CD4-positive, alpha-beta T cell treated with Interleukin-12 subunit alpha and Interleukin-12 subunit beta, for 1 hour (primary cell): ENCODE data around the gene FANCC.
"Not testable (repeated sequence)": the region's sequence is repeated elsewhere in the genome, so short reads cannot be mapped to it uniquely, and the experiment has no call there.

Experiments
- DNase-seq: peaks from one replicate; pipeline ENCODE4 v3.0.0-alpha.2; 2020

FANCC gene

DNA sequence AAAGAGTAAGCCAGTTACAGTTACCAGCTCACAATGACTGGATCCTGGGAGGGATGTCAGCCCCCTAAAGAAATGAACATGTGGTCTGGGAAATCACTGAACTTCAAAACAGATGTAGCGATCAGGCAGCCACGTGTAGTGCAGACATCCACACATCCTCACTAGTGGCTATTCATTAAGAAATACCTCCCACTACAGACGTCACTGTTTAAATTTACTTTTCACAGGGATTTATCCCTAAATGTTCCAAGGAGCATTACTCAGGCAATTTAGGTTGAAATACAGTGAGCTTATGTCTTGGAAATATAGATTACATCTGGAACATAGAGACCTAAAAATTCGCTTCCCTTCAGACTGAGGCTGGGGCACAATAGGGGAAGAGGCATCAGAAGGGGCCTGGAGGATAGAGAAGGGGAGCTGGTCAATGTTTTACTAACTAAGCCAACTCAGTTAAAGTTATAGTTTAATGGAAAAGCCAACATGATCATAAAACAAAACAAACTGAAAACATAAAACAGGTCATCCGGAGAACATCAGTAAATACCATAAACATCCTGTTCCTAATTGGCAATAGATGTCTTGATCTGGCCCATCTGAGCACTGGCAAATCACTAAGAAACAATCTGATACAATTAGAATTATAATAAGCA is 92.3 kb downstream of the FANCC start:
- no peak for DNase-seq

DNA sequence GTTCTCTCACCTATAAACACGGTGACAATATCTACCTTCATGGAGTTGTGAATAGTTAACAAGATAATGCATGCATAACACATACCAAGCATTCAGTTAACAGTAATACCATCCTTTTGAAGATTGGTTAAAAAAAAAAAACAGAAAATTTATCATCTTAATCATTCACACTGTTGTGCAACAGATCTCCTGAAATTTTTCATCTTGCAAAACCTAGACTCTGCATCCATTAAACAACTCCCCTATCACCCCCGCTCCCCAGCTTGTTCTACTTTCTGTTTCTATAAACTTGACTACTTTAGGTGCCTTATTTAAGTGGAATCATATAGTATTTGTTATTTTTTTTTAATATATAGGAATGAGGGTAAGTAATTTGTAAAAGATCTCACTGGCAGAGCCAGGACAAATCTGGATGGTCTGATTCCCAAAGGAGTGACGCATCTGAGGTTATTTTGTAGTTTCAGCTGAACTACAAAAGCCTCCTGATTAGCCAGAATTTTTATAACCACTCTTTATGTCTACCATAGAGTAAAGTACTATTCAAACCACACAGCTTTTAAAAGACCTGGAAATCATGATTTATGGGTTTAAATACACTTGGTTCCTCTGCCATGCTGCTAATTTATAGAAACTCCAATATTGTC is 93.0 kb downstream of the FANCC start:
- DNase-seq = no peak

DNA sequence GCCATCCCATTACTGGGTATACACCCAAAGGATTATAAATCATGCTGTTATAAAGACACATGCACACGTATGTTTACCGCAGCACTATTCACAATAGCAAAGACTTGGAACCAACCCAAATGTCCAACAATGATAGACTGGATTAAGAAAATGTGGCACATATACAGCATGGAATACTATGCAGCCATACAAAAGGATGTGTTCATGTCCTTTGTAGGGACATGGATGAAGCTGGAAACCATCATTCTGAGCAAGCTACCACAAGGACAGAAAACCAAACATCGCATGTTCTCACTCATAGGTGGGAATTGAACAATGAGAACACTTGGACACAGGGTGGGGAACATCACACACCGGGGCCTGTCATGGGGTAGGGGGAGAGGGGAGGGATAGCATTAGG is 97.2 kb downstream of the FANCC start:
- DNase-seq = not testable (repeated sequence)

DNA sequence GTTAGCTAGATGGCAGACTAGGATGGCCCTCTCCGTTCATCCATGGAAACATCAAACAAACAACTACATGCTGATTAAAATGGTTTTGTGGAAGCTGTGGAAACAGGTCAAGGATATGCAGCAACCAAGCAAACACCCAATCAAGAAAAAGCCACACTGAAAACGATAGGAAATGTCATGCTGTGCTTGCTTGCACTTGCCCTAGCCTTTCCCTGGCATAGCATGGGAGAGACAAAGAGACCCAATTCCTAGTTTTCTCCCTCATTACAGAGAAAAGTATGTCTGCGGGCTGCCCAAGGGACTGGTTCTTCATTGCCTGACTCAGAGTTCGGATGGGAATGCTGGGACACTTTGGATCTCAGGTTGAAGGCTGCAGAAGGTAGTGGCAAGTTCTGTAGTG is 98.7 kb downstream of the FANCC start:
- DNase-seq = no peak

DNA sequence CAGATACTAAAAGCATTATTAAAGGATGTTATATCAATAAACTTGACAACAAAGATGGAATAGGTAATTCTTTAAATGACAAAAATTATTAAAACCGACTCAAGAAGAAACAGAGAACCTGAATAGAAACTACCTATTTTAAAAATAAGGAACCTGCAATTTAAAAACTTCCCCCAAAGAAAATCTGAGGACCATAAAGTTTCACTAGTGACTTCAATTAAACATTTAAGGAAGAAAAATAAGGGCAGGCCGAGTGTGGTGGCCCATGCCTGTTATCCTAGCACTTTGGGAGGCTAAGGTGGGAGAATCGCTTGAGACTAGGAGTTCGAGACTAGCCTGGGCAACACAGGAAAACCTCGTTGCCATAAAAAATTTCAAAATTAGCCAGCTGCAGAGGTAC is 99.6 kb downstream of the FANCC start:
- no peak for DNase-seq

DNA sequence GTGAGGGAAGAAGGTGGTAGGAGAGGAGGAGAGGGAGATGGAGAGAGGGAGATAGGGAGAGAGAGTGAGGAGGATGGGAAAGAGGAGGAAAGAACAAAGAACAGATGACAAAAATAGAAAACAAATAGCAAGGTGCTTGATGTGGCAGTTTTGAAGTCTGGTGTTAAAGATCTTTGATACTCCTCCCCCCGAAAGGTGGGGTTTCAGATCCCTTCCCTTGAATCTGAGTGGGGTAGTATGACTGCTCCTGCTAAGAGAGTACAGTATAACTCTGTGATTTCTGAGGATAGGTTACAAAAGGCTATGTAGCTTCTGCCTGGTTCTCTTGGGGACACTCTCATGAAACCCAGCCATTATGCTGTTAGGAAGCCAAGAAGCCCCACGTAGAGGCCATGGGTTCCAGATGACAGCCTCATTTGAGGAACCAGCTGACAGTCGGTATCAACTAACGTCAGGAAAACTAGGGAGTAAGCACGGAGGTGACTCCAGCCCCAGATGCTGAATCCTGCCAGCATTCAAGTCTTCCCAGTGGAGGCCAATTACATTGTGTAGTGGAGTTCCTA is 102.1 kb downstream of the FANCC start:
- DNase-seq = no peak

DNA sequence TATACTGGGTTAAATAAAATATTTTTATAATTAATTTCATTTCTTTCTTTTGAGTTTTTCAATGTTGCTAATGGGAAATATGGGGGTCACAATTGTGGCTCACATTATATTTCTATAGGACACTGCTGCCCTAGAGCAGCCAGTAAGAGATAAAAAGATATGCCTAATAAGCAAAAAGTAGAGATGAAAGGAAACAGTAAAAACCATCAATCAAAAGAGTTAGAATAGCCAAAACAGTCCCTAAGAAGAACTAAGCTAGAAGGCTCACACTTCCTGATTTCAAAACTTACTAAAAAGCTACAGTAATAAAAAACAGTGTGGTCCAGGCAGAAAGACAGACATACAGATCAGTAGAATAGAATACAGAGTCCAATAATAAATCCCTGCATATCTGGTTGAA is 104.4 kb downstream of the FANCC start:
- no peak for DNase-seq

DNA sequence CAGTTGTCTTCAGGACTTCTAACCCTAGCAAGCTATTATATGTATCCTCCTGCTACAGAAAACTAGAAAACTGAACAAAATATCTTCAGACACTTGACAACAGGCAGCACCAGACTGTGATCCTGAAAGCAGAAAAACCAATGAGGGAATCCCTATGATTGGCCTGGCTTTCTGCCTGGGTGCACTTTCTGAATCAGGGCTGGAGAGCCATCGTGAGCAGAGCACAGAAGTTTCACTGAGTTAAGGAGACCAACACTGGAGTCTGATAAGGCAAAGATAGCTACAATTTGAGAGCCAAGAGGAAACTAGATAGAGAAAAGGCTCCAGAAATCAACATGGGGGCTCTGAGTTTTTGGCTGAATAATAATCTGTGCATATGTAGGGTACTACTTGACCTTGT is 106.5 kb downstream of the FANCC start:
- DNase-seq = no peak

DNA sequence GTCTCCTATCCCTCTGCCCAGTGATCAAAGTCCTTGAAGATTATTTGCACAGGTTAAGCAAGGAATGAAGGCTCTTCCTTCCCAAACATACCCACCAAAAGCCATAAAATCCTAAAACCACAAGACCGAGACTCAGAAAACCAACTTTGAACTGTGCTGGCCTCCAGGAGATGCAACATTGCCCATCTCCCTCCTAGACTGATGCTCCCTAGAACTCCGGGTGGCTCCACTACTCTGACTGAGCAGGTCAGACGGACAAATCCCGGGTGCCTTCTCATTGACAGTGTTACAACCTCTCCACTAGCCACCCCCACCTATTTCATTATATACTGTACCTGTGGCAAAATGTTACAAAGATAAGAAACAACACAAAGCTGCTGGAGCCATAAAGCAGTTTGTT is 110.1 kb downstream of the FANCC start:
- no peak for DNase-seq

DNA sequence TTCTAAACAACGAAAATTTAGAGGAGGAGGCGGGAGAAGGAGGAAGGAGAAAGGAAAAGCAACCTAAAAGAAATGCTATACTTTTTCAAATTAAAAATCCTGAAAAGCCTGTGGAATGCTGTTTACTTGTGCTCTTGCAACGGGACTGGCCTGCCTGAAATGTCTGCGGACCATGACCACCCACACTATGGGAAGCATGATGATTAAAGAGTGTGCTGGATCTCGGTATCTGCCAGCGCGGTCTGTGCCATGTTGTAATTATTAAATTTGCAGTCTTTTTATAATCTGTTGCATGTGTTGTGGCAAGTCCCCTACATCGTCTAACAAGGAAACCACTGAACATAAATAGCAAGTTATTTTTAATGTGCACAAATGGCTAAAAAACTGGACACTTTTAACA is 111.4 kb downstream of the FANCC start:
- no peak for DNase-seq

DNA sequence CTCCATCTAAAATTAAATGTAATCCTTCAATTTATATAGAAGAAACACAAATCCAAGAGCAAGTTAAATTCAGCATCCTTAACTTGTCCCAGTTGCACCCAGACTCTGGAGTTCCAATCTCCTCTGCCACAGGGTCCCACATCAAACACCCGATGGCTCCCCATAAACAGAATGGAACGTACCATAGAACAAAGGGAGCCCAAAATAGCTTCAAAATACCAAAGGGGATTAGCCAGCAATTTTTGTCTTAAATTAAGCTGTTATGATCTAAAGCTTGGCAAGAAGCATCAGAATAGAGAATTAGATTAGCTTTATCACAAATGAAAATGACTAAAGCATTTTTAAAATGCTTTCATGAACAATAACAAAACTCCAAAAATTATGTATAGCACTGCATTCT is 112.8 kb downstream of the FANCC start:
- no peak for DNase-seq

DNA sequence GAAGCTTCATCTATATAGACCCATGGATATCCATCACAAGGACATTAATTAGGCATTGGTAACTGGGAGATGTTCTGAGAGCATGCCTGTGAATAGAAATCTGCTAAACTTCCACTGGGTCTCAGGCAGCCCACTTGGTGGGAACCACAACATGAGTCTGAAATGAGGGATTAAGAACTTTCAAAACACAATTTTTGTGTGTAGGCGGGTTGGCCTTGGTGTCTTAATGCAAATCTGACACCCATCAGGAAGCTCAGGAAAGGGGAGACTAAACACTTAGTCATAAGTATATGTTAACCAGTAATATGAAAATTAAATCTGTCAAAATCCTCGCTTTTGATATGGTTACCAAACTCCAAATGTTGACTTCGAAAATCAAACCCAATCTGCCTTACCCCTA is 113.2 kb downstream of the FANCC start:
- no peak for DNase-seq

DNA sequence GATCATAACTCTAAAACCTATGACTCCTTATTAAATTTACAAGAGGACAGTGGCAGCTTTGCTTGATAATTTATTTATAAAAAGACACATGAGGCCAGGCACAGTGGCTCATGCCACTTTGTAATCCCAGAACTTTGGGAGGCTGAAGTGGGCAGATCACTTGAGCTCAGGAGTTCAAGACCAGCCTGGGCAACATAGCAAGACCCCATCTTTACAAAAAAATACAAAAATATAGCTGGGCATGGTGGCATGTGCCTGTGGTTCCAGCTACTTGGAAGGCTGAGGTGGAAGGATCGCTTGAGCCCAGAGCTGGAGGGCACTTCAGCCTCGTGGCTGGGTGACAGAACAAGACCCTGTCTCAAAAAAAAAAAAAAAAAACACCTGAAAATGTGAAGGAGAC is 114.5 kb downstream of the FANCC start:
- DNase-seq = not testable (repeated sequence)

DNA sequence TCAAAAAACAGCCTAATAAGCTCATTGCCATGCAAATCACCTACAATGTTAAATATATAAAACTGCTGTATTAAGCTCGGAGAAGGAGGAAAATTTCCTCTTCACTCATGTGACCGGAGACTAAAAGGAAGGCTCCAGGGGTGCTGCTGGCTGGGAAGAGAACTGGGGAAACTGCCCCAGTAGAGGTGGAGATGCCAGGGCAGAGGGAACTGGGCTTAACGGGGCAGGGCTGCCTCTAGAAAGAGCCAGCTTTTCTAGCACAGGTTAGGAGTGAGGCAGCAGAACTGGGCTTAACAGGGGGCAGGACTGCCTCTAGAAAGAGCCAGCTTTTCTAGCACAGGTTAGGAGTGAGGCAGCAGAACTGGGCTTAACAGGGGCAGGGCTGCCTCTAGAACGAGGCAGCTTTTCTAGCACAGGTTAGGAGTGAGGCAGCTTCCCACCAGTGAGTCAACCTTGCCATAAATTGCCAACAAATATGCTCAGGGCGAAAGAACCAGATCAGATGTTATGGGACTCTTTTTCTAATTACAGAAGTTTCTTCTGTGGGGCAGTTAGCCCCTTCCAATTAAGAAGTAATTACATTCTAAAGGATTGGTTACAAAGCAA is 115.3 kb downstream of the FANCC start:
- no peak for DNase-seq

DNA sequence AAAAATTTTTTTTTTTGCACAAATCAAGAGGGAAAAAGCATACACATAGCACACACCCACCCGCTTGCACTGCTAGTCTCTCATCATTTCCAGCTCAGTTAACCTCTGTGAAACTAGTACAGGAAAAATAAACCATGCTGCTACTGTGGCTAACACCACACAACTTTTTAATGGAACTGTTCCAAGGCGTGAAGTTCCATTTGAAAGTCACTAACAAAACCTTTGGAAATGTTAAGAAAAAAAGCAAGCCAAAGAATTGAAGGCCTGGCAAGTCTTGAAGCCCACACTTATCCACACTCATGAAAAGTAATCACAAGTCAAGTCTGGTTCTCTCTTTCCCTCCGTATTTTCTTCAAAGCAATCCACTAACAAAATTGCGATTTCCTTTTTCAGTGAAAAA is 116.3 kb downstream of the FANCC start:
- no peak for DNase-seq

DNA sequence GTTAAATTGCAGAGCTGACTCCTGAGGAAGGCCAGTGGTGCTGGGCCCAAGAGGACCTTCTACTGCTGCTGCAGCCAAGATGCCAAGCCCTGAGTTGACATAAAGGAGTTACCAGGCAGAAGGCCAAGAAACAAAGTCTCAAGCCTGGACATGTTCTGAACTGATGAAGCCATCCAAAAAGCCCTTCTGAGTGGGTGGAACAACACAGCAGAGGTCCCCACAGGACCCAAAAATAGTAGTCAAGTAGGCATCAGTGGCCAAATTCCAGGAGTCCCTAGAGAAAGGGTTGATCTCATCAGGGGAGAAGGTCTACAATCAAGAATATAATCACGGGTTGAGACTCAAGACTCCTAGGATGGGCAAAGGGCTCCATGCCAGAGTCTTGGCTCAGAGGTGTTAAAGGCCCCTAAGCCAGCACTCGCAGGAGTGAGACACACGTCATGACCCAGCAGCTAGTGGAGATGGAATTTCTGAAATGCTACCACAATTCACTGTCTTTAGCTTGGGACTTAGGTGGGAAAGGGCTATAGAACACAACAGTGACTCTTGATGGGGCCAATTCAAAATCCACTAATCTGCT is 119.7 kb downstream of the FANCC start:
- DNase-seq = no peak

DNA sequence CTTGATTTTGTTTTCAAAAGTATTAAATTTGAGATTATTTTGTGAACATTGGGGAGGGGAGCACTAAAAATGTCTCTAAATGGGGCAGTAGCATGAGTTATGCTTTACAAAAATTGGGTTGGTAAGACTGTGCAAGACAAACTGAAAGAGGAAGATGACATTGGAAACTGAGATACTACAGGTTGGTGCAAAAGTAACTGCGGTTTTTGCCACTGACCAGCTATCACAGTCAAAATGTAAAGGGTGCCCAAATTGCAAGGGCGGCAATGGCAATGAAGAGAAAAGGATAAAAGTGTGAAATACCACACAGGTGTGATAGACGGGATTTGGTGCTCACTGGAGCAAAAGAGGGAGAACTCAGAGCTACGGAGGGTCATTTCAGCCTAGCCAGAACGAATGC is 124.0 kb downstream of the FANCC start:
- DNase-seq = no peak

DNA sequence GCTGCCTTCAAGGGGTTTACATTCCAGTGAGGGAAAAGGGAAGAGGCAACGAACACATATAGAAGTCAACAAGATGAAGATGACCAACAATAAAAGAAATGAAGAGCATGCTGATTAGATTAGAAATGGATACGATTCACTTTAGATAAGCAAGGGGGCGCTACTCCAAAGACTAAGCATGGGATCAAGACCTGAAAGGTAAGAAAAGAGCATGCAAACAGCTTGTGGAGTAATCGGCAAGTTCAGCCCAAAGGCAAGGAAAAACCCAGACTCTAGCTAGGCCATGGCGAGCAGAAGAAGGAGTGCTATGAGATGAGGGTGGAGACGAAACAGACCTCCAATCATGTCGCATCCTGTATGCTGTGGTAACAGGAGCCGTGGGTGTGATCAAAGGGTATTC is 124.4 kb downstream of the FANCC start:
- no peak for DNase-seq

DNA sequence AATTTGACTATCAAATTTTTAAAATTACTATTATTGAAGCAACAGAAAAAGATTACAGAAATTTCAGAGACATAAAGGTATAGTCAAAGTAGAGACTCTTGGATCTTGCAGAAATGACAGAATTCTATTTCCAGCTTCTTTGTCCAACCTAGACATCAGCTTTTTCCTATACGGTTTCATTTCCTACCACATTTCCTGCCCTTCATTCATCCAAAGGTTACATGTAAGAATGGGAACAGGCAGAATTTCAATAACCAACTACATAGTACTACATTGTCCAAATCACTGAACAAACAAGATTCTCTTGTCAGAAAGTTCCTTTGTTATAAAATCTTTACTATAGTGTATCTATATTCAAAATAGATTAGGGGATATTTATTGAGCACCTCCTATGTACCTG is 124.9 kb downstream of the FANCC start:
- no peak for DNase-seq

DNA sequence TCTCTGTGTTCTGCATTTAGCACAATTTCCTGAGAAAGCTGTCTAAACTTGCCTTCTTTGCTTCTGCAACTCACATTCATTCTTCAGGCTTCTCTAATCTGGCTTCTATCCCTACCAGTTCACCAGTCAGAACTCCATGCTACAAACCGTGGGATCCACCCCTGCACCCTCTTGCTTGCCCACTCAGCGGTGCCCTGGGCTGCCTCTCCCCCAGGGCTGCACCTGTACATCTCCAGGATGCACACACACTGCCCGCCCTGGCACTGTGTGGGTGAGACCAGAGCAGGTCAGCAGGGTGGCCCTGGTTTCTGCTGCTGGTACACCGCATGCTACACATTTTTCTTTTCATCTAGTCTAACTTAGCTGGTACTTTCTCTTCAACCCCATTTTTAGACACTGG is 127.1 kb downstream of the FANCC start:
- DNase-seq = no peak

DNA sequence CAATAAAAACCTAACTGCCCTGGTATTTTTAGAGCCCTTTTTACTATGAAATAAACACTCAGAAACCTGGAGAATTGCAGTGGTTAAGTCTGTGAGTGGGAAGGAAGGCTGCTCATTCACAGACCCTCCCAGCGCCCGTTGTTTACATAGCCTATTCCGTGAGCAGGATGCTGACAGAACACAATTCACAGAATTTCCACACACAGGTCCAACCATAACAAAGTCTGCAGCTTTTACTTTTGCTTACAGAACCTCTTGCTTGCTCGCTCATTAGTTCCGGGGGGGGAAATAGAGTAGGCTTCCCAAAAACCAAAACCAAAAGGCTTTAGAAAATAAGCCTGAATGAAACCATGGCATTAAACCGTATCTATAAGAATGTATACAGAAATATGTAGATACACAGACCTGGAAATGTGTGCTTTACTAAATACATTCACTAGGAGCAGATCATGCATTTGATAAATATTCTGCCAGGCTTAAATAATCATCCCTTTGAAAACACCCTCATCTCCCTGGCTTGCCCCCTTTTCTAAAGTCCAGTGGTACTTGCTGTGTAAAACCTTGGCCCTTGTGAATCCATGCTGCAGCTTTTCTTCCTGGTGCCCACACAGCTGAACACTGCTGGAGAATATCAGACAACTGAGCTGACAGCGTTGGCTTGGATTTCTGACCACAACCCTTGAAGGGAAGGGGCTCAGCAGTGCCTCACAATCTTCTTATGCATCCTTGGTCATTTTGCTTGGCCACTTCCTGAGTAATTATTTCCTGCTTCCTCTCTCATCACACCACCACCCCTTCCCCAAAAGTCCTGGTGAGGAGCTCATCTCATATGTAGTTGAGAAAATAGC is 128.0 kb downstream of the FANCC start:
- DNase-seq = no peak

DNA sequence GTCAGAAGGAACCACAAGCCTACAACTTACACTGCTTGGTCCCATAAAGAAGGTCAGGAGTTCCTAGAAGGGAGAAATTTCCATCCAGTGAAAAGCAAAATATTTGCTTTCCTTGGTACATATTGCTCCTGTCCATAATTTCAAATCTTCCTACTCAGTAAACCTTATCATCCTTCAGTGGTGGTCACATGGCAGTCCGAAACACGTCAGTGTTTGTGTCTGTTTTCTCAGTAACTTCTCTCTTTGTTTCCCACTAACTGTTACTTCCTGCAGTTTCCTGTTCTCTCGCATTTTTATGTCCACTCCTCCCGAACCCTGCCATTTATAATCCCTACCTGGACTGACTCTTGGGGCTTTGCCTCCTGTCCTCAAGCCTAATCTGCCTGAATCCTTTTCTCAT is 129.1 kb downstream of the FANCC start:
- DNase-seq = no peak

DNA sequence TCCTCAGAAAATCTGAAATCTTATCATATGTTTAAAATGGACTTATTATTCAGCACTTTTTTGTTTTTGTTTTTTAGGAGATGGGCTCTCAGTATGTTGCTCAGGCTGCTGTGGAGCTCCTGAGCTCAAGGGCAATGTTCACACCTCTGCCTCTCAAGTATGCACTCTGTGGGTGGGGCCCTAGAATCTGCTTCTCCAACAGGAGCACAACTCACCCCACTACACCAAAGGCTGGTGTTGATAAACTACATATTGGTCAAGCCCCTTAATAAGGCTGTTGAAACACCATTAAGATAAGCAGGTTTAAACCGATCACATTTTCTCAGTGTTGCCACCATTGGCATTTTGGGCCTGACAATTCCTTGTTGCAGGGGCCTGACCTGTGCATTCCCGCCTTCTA is 131.6 kb downstream of the FANCC start:
- no peak for DNase-seq
